Medulla oblongata (tissue), 1 donor: Measurements from ENCODE around the gene GPR171.

Source experiments
- DNase-seq: peaks from one replicate; pipeline ENCODE4 v3.0.0-alpha.2; 2015; ENCODE audit errors: extremely low spot score

GPR171 gene

GRCh38 chr3:151175952-151176351 lies 27.1 kb downstream of the GPR171 start:
- no peak for DNase-seq

GRCh38 chr3:151174351-151174750 lies 28.7 kb downstream of the GPR171 start:
- DNase-seq = no peak

GRCh38 chr3:151171145-151171757 lies 31.8 kb downstream of the GPR171 start:
- DNase-seq = peak; percentile 30

- DNase-seq = peak; percentile 77
These were observed 32.9 kb downstream of the GPR171 start for GRCh38 chr3:151169948-151170679.

- DNase-seq = peak; percentile 30
These were observed 33.6 kb downstream of the GPR171 start for GRCh38 chr3:151169262-151169947.

- peak; percentile 81 for DNase-seq
These were observed 34.5 kb downstream of the GPR171 start for GRCh38 chr3:151168269-151169094.

- no peak for DNase-seq
These were observed 36.9 kb downstream of the GPR171 start for GRCh38 chr3:151166161-151166560.

GRCh38 chr3:151165226-151165625 lies 37.8 kb downstream of the GPR171 start:
- no peak for DNase-seq

GRCh38 chr3:151159806-151160205 lies 43.2 kb downstream of the GPR171 start:
- no peak for DNase-seq

GRCh38 chr3:151156618-151157216 lies 46.3 kb downstream of the GPR171 start:
- peak; percentile 52 for DNase-seq

GRCh38 chr3:151155409-151156128 lies 47.4 kb downstream of the GPR171 start:
- DNase-seq = no peak

- no peak for DNase-seq
These were observed 48.5 kb downstream of the GPR171 start for GRCh38 chr3:151154566-151154965.

GRCh38 chr3:151152455-151153079 lies 50.4 kb downstream of the GPR171 start:
- DNase-seq = no peak
